Panc1 (cell line): Measurements from ENCODE around the gene SREBF2. TPM values are rescaled to one million over a fixed set of nuclear protein-coding genes. Genes with fewer than 3 reads are reported as not detected.

Source experiments
- ATAC-seq: fragments of 200-7000 bp; cut with Tn5 transposase; 2 replicates; pipeline ENCODE4 v1.9.1; 2020; ENCODE audit warnings: mild to moderate bottlenecking, moderate library complexity
- BruUV-seq: library from RNA; stranded (reverse); fragments of 400-500 nt; replicated peaks from 2 replicates; lab custom pipeline; 2021; lab: Mats Ljungman, UMichigan
- CTCF ChIA-PET: fragments of 300-600 bp; sonication (Branson Sonifier 250); formaldehyde crosslinking; loops from one replicate; lab custom pipeline; 2022; ENCODE audit warnings: antibody characterized with exemption; lab: Charles Lee
- POLR2A ChIA-PET: fragments of 300-600 bp; sonication (Branson Sonifier 250); formaldehyde crosslinking; loops from one replicate; lab custom pipeline; 2022; ENCODE audit warnings: antibody characterized with exemption; lab: Charles Lee
- DNase-seq: peaks from one replicate; pipeline ENCODE4 v3.0.0-alpha.2; 2010; ENCODE audit warnings: low read depth, low spot score
- H3K27ac ChIP-seq: 2 replicates; pipeline ENCODE4 v1.5.1; 2011; ENCODE audit warnings: mild to moderate bottlenecking, low read length, inconsistent platforms
- H3K27me3 ChIP-seq: fragments of 200-500 bp; sonication (Bioruptor generic); 2 replicates; pipeline ENCODE4 v1.6.0; 2014; ENCODE audit warnings: low read length, inconsistent platforms; ENCODE audit not compliant: control insufficient read depth, insufficient read depth
- H3K36me3 ChIP-seq: fragments of 200-500 bp; sonication (Bioruptor generic); 2 replicates; pipeline ENCODE4 v1.5.1; 2014; ENCODE audit warnings: inconsistent platforms, mild to moderate bottlenecking, low read length, moderate library complexity; ENCODE audit not compliant: control insufficient read depth, insufficient read depth
- H3K4me1 ChIP-seq: 2 replicates; pipeline ENCODE4 v1.5.1; 2011; ENCODE audit warnings: inconsistent platforms, mild to moderate bottlenecking, low read length, moderate library complexity; ENCODE audit not compliant: control insufficient read depth, insufficient read depth
- H3K4me3 ChIP-seq, 2 experiments: 2 replicates each; pipeline ENCODE4 v1.5.1; 2011 to 2012; ENCODE audit warnings: low read depth in 2 of 2, low read length in 2 of 2, mild to moderate bottlenecking in 2 of 2, inconsistent platforms in 1 of 2, moderate library complexity in 1 of 2
- H3K9me3 ChIP-seq: fragments of 200-500 bp; sonication (Bioruptor generic); 2 replicates; pipeline ENCODE4 v1.5.1; 2014; ENCODE audit warnings: low read depth, mild to moderate bottlenecking, inconsistent platforms, low read length, moderate library complexity; ENCODE audit not compliant: control insufficient read depth, insufficient read depth
- CTCF ChIP-seq: fragments of 450-650 bp; IDR thresholded peaks from 2 replicates; pipeline ENCODE4 v1.5.1; 2017; ENCODE audit warnings: mild to moderate bottlenecking
- POLR2AphosphoS5 ChIP-seq: IDR thresholded peaks from 2 replicates; pipeline ENCODE4 v1.6.1; 2012; ENCODE audit warnings: mild to moderate bottlenecking, low read depth, low read length, moderate library complexity
- REST ChIP-seq, 2 experiments: IDR thresholded peaks; 2 replicates each; pipeline ENCODE4 v1.6.1; 2011 to 2012; ENCODE audit warnings: low read depth in 2 of 2, control low read depth in 1 of 2, low read length in 1 of 2, mild to moderate bottlenecking in 1 of 2, moderate library complexity in 1 of 2; ENCODE audit not compliant: insufficient read depth in 1 of 2
- SIN3A ChIP-seq: IDR thresholded peaks from 2 replicates; pipeline ENCODE4 v1.6.1; 2012; ENCODE audit warnings: low read depth, mild to moderate bottlenecking, low read length, moderate library complexity, borderline replicate concordance; ENCODE audit not compliant: insufficient read depth
- TCF7L2 ChIP-seq: IDR thresholded peaks from 2 replicates; pipeline ENCODE4 v1.6.1; 2011; ENCODE audit warnings: mild to moderate bottlenecking, low read depth, low read length, inconsistent platforms
- in situ Hi-C: cut with HindIII; loops from 2 replicates; pipeline ENCODE4 v1.10.0; 2016; ENCODE audit warnings: low sequenced_read_pairs, low pct_unique_long_range_greater_than_20kb
- intact Hi-C: fragments of 100-400 bp; cut with micrococcal nuclease; formaldehyde crosslinking; loops from one replicate; pipeline ENCODE4 v1.10.0; 2022; ENCODE audit not compliant: unreplicated experiment
- total RNA-seq: library from RNA; stranded (reverse); gene quantifications from one replicate; pipeline ENCODE4 v1.2.1, GENCODE V29; 2021; ENCODE audit not compliant: unreplicated experiment

The SREBF2 gene
- total RNA-seq, 1 experiment from 2014 or later: 73.0 TPM

GRCh38 chr22:41801147-41801819, 31.6 kb upstream of the SREBF2 start:
- no peak for ATAC-seq
- intact Hi-C loops: no loop called here
- Histone ChIP-seq H3K27ac (peak overlapping the region; percentile 90), H3K9me3 (no peaks in the 10 kb centered on the region), H3K36me3 (no peaks in the 10 kb centered on the region; the same call in 1 of the 2 replicates), H3K27me3 (no peaks in the 10 kb centered on the region), H3K4me1 (peaks cover 14% of the 10 kb centered on the region), H3K4me3 (peak overlapping the region; percentile 73 to 79)
- POLR2A ChIA-PET: interaction anchor here (1.2 kb wide), 1 partner anchor 54 kb away, joined by 4 read pairs; no protein-coding TSS in a partner anchor
- TF ChIP-seq POLR2AphosphoS5 (no peak), REST (IDR thresholded peaks at IDR 0.05; ENCODE audit: insufficient read depth in 1 of 2, low read depth in 2 of 2, low read length in 1 of 2) (no peak), TCF7L2 (no peak), SIN3A (no peak), CTCF (no peak)
- CTCF ChIA-PET: interaction anchor here (1.2 kb wide), 1 partner anchor 104 kb away, joined by 4 read pairs; no protein-coding TSS in a partner anchor
- in situ Hi-C loops: no loop called here
- BruUV-seq: no TSS peak
- no peak for DNase-seq

- no peak for DNase-seq
- no peaks in the 10 kb centered on the region for H3K27me3 ChIP-seq
- no peak for ATAC-seq
- no peaks in the 10 kb centered on the region; the same call in 1 of the 2 replicates for H3K36me3 ChIP-seq
- no peaks in the 10 kb centered on the region for H3K9me3 ChIP-seq
- peaks cover 14% of the 10 kb centered on the region for H3K4me1 ChIP-seq
- peak overlapping the region; percentile 73 to 79 for H3K4me3 ChIP-seq
- CTCF ChIA-PET: no interaction called here
- POLR2A ChIA-PET: no interaction called here
- TF ChIP-seq CTCF (no peak), TCF7L2 (no peak), POLR2AphosphoS5 (no peak), SIN3A (no peak), REST (IDR thresholded peaks at IDR 0.05; ENCODE audit: insufficient read depth in 1 of 2, low read depth in 2 of 2, low read length in 1 of 2) (no peak)
- intact Hi-C loops: no loop called here
- in situ Hi-C loops: no loop called here
- H3K27ac ChIP-seq: peak overlapping the region; percentile 90
- no TSS peak for BruUV-seq
Measured at GRCh38 chr22:41801886-41802285, 31.0 kb upstream of the SREBF2 start.
